ENCODE data around the gene TLX3.
"Not testable (repeated sequence)": the region's sequence is repeated elsewhere in the genome, so short reads cannot be mapped to it uniquely, and the experiment has no call there.

TLX3 gene

DNA sequence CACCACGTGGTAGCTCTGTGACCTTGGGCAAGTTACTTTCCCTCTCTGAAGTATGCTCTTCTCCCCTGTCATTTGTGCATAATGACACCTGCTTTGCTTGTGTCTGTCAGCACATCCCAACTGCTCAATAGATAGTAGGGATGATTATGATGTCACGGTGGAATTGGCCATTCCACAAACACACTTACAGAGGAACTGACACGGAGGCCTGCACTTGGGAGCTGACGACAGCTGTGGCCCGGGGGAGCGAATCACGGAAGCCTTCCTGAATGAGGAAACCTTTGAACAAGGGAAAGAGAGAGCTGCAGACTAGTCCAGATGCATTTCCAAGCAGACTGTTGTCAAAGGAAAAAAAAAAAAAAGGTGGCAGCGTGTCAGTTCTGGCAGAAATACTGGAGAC lies 21.0 kb downstream of the TLX3 start:
- no peak for DNase-seq

DNA sequence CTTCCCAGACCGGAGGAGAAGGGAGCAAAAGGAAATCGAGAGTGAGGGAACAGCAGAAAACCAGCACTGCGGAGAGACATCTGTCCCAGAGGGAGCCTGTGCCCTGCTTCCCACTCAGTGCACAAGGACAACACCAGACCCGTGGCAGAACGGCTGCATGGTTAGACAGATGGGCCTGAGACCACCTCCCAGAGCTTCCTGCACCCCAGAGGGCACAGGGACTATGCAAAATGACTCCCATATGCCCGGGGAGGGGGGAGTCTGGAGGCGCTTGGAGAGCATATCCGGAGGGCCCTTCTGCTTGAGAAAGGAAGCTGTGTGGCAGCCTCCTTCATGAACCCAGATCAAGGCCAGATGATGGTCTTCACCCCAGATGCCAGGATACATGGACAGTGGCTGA lies 26.6 kb downstream of the TLX3 start:
- DNase-seq, result no peak

DNA sequence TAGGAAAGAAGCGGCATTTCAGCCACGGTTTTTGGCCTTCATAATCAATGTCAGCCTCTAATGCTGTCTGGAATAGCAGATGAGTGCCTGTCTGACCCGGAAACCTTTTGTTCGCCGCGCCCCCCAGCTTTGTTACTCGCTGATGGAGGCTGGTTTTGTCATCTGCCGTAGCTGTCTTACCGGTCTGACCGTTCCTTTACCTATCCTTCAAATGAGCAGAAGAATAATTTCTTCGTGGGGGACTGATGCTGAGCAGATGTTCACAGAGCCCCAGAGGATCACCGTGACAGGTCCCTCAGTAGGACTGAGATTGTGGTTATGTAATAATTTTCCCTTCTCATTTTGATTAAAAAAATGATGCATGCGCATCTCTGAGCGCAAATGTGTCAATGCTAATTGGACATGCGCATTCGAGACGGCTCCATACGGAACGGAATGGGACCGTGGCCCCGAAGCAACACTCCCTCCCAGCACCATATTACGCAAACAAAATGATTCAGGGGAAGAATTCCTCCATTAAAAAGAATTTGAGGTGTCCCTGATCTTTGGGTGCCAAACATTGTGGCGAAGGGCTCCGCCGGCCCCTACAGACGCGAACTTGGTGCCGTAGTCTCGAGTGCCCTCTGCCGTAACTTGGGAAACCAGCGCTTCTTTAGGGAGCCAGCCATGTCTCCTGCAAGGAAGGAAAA lies 27.6 kb downstream of the TLX3 start:
- no peak for DNase-seq

DNA sequence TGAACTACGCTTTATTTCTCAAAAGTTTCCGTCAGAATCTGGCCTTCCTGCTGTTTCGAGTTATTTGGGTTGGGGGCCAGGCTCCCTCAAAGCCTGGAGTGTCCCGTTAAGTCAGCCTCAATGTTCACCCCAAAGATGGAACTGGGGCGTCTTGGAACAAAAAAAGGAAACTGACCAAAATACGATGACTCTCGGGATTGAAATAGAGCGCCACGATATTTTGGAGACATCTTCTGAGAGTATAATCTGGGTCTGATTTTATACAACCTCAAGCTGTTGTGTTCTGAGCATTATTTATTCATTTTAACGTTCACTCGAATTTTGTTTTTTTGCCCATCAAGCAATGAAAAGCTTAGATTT lies 28.1 kb downstream of the TLX3 start:
- no peak for DNase-seq

DNA sequence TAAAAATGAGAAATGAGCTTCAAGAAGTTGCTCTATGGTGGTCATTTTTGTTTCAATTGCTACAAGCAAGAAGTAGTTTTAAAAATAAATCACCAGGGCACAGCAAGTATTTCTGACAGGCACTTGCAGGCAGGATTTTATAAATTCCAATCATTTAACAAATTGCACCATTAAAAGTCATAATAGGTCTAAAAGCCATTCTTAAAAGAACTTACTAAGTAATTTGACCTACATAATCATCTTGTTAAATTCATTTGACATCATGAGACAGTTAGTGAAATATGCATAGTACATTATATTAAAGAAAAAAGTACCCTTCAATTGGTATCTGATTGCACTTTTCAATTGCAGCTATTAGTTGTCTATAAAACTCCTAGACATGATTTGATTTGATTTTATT lies 31.0 kb downstream of the TLX3 start:
- DNase-seq, result no peak

DNA sequence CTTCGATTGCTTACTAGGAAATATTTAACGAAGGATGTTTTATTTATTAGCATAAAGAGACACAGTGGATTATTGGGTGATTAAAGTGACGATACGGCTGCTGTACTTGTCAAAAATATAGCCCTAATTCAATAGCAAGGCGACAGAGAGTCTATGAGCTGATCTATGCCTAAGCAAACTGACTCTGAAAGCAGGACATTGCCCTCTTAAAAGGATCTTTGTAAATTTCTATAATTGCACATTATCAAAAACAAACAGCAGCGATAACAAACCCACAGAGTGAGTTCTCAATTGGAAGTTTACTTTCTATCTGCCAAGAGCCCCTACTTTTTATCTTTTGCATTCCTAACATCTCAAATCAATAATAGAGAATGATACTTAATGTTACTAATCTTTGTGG lies 31.4 kb downstream of the TLX3 start:
- DNase-seq, result no peak

DNA sequence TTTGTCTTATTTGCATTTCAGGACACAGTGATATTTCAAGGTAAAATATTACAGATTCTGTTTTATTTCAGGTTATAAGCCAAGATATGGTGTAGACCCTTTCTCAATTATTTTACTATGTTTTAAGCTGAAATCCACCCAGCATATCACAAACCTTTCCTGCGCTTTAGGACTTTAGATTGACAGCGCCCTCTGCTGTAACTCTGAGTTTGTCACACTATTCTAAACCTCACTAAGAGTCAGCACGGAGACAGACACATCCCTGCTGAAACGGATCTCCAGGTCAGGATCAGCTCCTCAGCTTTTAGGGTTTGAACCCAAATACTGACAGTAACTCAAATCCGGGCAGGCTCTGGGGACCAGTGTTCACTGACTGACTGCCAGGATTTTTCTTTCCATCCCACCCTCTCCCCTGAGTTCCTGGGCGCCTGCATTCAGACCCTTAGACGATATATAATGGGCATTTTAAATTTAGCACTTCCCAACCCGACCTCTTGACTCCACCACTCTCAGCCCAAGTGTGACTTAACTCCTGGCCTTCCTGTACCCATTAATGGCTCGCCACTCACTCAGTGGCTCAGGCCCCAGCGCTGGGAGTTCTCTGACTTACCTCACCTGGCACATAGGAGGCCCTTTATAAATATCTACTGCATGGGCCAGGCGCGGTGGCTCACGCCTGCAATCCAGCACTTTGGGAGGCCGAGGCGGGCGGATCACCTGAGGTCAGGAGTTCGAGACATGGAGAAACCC lies 33.5 kb downstream of the TLX3 start:
- DNase-seq, result no peak

DNA sequence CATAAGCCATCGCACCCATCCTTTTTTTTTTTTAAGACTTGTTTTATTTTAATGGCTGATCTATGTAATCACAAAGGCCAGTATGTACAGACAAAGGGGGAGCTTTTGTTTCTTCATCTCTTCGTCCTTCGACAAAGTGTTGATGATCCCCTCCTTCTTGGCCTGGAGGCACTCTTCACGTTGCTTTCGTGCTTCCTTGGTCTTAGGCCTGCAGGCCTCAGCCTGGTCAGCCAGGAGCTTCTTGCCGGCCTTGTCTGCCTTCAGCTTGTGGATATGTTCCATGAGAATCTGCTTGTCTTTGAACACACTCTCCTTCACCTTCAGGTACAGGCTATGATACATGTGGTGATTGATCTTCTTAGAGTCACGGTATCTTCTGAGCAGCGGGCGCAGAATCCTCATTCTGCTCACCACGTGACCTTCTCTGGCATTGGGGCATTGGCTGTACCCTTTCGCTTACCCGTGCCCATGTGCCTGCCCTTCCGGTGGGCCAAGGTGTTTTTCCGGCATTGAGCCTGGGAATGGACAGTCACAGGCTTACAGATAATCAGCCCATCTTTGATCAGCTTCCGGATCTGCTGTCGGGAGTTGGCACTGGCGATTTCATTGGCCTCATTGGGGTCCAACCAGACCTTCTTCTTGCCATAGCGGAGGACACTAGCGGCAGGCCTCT lies 36.0 kb downstream of the TLX3 start:
- DNase-seq, result no peak

DNA sequence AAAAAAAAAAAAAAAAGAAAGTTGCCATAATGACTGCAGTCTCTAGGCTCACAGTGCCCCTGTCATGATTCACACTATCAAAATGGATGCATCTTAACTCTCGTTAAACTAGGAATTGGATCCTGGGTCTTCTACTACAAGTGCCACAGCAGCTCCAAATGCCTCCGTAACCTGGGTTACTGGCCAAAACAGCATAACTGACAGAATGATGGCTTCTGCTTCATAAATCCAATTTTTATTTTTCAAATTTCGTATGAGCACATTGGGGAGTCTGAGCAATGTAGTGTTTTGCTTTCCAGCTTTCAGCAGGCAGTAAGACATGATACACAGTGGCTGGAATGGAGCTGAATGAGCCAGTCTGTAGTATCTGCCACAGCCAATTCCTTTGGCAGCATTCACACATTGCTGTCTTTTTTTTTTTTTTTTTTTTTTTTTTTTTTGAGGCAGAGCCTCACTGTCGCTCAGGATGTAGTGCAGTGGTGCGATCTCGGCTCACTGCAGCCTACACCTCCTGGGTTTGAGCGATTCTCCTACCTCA lies 42.6 kb downstream of the TLX3 start:
- no peak for DNase-seq

DNA sequence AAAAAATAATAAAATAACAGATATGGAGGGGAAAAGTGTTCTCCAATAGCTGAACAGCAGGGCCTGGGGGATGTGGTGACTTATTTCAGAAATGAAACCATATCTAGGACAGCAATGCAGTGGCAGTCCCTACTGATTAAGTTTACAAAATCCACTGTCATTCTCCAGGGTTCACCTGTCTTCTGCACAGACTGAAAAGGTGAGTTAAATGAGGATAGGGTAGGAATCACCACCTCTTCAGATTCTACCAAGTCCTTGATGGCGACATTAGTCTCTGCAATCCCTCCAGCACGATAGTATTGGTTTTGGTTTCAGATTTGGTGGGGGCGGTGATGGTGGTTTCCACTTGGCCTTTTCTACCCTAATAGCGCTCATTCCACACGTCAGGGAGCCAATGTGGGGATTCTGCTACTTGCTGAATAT lies 46.3 kb downstream of the TLX3 start:
- no peak for DNase-seq

DNA sequence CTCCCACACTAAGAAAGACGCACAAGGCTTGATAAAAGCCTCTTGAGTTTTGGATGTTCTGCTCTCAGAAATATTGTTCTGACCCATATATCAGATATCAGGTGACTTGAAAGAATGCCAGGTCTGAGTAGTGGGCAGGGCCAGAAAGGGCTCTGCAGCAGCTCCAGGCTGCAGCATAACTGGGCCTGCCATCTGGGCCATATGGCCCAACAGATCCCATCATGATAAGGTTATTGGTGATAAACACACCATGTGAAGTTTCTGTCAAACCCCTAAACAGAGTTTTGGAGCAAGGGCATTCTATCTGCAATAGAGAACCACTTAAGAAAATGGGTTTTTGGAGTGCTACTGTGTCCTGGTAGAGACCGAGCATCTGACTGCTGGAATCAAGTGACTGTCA lies 48.8 kb downstream of the TLX3 start:
- DNase-seq, result no peak

DNA sequence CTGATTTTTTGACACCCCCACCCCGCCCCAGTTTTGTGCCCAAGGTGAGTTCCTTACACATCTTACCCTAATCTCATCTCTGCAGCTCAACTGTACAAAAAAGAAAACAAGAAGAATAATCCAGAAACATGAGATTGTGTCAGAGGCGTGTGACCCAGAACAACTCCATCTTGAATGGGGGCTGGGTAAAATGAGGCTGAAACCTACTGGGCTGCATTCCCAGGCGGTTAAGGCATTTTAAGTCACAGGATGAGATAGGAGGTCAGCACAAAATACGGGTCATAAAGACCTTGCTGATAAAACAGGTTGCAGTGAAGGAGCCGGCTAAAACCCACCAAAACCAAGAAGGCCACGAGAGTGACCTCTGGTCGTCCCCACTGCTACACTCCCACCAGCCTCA lies 52.1 kb downstream of the TLX3 start:
- not testable (repeated sequence) for DNase-seq
